ENCODE results near the gene CAMK1D.

DNA sequence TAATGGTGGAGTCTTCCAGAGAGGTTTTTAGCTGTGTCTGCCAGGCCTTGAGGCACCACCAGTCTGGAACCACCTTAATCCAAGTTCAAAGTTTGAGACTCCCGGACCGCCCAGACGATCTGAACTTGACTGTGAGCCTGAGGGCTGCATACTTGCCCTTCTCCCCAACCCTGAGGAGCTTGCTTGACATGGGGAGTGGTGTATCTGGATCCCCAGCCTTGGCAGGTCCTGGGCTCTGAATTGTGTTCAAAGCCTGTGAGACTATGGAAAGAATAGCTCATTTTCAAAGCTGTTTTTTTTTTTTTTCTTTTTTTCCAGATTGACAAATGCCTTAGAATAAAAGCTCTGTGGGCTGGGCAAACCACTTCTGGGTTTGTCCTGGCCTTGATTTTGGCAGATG, 22.3 kb upstream of the CAMK1D start:
- TF ChIP-seq CTCF (conservative IDR thresholded peaks at IDR 0.05; ENCODE audit: low read length) (no peak), EZH2phosphoT487 (IDR thresholded peaks at IDR 0.05; ENCODE audit: borderline replicate concordance, low read depth, low read length) (no peak)

Measured in OCI-LY7 (cell line).